Measurements from ENCODE around the gene NUTM2D.
A peak's percentile ranks its signal among the peaks of the same experiment; 100 is the strongest.
"Not testable (repeated sequence)": the region's sequence is repeated elsewhere in the genome, so short reads cannot be mapped to it uniquely, and the experiment has no call there.

The NUTM2D gene

GRCh38 chr10:87357444-87357843, at the start of gene NUTM2D:
Gene NUTM2D, plus strand, starts transcription at chr10:87357744. Its CDS starts 522 bp downstream, at chr10:87358266.
- H3K36me3 Mint-ChIP-seq (ENCODE audit: low read depth); DNase-seq; H3K27ac Mint-ChIP-seq; H3K4me1 Mint-ChIP-seq; H3K4me3 Mint-ChIP-seq; H3K27me3 Mint-ChIP-seq (ENCODE audit: low read depth, poor library complexity); H3K9me3 Mint-ChIP-seq: not testable (repeated sequence)

- not testable (repeated sequence) for H3K27me3 Mint-ChIP-seq (ENCODE audit: low read depth, poor library complexity); H3K36me3 Mint-ChIP-seq (ENCODE audit: low read depth); H3K4me3 Mint-ChIP-seq; H3K27ac Mint-ChIP-seq; DNase-seq; H3K4me1 Mint-ChIP-seq; H3K9me3 Mint-ChIP-seq
Measured at GRCh38 chr10:87308702-87309101, 48.8 kb upstream of the NUTM2D start.

- not testable (repeated sequence) for H3K4me3 Mint-ChIP-seq; H3K9me3 Mint-ChIP-seq; H3K4me1 Mint-ChIP-seq; H3K36me3 Mint-ChIP-seq (ENCODE audit: low read depth); H3K27ac Mint-ChIP-seq; H3K27me3 Mint-ChIP-seq (ENCODE audit: low read depth, poor library complexity); DNase-seq
Measured at GRCh38 chr10:87309657-87310056, 47.9 kb upstream of the NUTM2D start.

GRCh38 chr10:87311521-87311920, 46.0 kb upstream of the NUTM2D start:
- not testable (repeated sequence) for H3K4me3 Mint-ChIP-seq; H3K9me3 Mint-ChIP-seq; H3K27ac Mint-ChIP-seq; H3K4me1 Mint-ChIP-seq; H3K36me3 Mint-ChIP-seq (ENCODE audit: low read depth); DNase-seq; H3K27me3 Mint-ChIP-seq (ENCODE audit: low read depth, poor library complexity)

- not testable (repeated sequence) for H3K4me3 Mint-ChIP-seq; H3K27ac Mint-ChIP-seq; H3K9me3 Mint-ChIP-seq; H3K36me3 Mint-ChIP-seq (ENCODE audit: low read depth); DNase-seq; H3K4me1 Mint-ChIP-seq; H3K27me3 Mint-ChIP-seq (ENCODE audit: low read depth, poor library complexity)
Measured at GRCh38 chr10:87313649-87314359, 43.7 kb upstream of the NUTM2D start.

GRCh38 chr10:87314360-87314973, 43.1 kb upstream of the NUTM2D start:
- not testable (repeated sequence) for H3K4me1 Mint-ChIP-seq; H3K4me3 Mint-ChIP-seq; H3K36me3 Mint-ChIP-seq (ENCODE audit: low read depth); H3K9me3 Mint-ChIP-seq; H3K27me3 Mint-ChIP-seq (ENCODE audit: low read depth, poor library complexity); DNase-seq
- peak overlapping the region; percentile 23 for H3K27ac Mint-ChIP-seq

GRCh38 chr10:87321505-87321904, 36.0 kb upstream of the NUTM2D start:
- not testable (repeated sequence) for H3K9me3 Mint-ChIP-seq; H3K36me3 Mint-ChIP-seq (ENCODE audit: low read depth); H3K4me1 Mint-ChIP-seq; H3K27ac Mint-ChIP-seq; H3K27me3 Mint-ChIP-seq (ENCODE audit: low read depth, poor library complexity); DNase-seq; H3K4me3 Mint-ChIP-seq

- not testable (repeated sequence) for H3K27ac Mint-ChIP-seq; H3K9me3 Mint-ChIP-seq; DNase-seq; H3K4me3 Mint-ChIP-seq; H3K4me1 Mint-ChIP-seq; H3K27me3 Mint-ChIP-seq (ENCODE audit: low read depth, poor library complexity); H3K36me3 Mint-ChIP-seq (ENCODE audit: low read depth)
Measured at GRCh38 chr10:87324559-87324958, 33.0 kb upstream of the NUTM2D start.

- not testable (repeated sequence) for H3K36me3 Mint-ChIP-seq (ENCODE audit: low read depth); H3K4me3 Mint-ChIP-seq; H3K27ac Mint-ChIP-seq; H3K9me3 Mint-ChIP-seq; DNase-seq; H3K4me1 Mint-ChIP-seq; H3K27me3 Mint-ChIP-seq (ENCODE audit: low read depth, poor library complexity)
Measured at GRCh38 chr10:87327958-87328357, 29.6 kb upstream of the NUTM2D start.

- H3K4me3 Mint-ChIP-seq; H3K4me1 Mint-ChIP-seq; DNase-seq; H3K36me3 Mint-ChIP-seq (ENCODE audit: low read depth); H3K9me3 Mint-ChIP-seq; H3K27me3 Mint-ChIP-seq (ENCODE audit: low read depth, poor library complexity); H3K27ac Mint-ChIP-seq: not testable (repeated sequence)
Measured at GRCh38 chr10:87329131-87329530, 28.4 kb upstream of the NUTM2D start.

- H3K9me3 Mint-ChIP-seq; H3K4me1 Mint-ChIP-seq; H3K36me3 Mint-ChIP-seq (ENCODE audit: low read depth); H3K27ac Mint-ChIP-seq; DNase-seq; H3K27me3 Mint-ChIP-seq (ENCODE audit: low read depth, poor library complexity); H3K4me3 Mint-ChIP-seq: not testable (repeated sequence)
Measured at GRCh38 chr10:87332687-87333086, 24.9 kb upstream of the NUTM2D start.

- H3K9me3 Mint-ChIP-seq; H3K36me3 Mint-ChIP-seq (ENCODE audit: low read depth); H3K27me3 Mint-ChIP-seq (ENCODE audit: low read depth, poor library complexity); DNase-seq: not testable (repeated sequence)
- Mint-ChIP-seq H3K4me3 (peak overlapping the region; percentile 48), H3K27ac (peak overlapping the region; percentile 55), H3K4me1 (peaks cover 29% of the 10 kb centered on the region)
Measured at GRCh38 chr10:87340411-87340810, 17.1 kb upstream of the NUTM2D start.

GRCh38 chr10:87341546-87342142, 15.9 kb upstream of the NUTM2D start:
- not testable (repeated sequence) for H3K27me3 Mint-ChIP-seq (ENCODE audit: low read depth, poor library complexity); H3K36me3 Mint-ChIP-seq (ENCODE audit: low read depth); H3K9me3 Mint-ChIP-seq
- peak; percentile 6 for DNase-seq
- H3K4me1 Mint-ChIP-seq: peaks cover 29% of the 10 kb centered on the region
- H3K4me3 Mint-ChIP-seq: peak overlapping the region; percentile 90
- H3K27ac Mint-ChIP-seq: peak overlapping the region; percentile 68

- DNase-seq: peak; percentile 87
- Mint-ChIP-seq H3K4me1 (peaks cover 29% of the 10 kb centered on the region), H3K27ac (peak overlapping the region; percentile 83), H3K4me3 (peak overlapping the region; percentile 83)
- not testable (repeated sequence) for H3K36me3 Mint-ChIP-seq (ENCODE audit: low read depth); H3K9me3 Mint-ChIP-seq; H3K27me3 Mint-ChIP-seq (ENCODE audit: low read depth, poor library complexity)
Measured at GRCh38 chr10:87342249-87342710, 15.3 kb upstream of the NUTM2D start.
